GM12872 (cell line): ENCODE data around the gene UMOD.

Source experiments
- TF ChIP-seq, protein P1 (sequence below): IDR thresholded peaks from 3 replicates; pipeline ENCODE4 v1.5.1; 2011; ENCODE audit warnings: low read depth, mild to moderate bottlenecking, low read length, moderate library complexity; ENCODE audit not compliant: insufficient read depth

Gene UMOD

GRCh38 chr16:20289571-20289970, 62.9 kb downstream of the UMOD start:
- TF ChIP-seq, protein P1, sequence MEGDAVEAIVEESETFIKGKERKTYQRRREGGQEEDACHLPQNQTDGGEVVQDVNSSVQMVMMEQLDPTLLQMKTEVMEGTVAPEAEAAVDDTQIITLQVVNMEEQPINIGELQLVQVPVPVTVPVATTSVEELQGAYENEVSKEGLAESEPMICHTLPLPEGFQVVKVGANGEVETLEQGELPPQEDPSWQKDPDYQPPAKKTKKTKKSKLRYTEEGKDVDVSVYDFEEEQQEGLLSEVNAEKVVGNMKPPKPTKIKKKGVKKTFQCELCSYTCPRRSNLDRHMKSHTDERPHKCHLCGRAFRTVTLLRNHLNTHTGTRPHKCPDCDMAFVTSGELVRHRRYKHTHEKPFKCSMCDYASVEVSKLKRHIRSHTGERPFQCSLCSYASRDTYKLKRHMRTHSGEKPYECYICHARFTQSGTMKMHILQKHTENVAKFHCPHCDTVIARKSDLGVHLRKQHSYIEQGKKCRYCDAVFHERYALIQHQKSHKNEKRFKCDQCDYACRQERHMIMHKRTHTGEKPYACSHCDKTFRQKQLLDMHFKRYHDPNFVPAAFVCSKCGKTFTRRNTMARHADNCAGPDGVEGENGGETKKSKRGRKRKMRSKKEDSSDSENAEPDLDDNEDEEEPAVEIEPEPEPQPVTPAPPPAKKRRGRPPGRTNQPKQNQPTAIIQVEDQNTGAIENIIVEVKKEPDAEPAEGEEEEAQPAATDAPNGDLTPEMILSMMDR = no peak

GRCh38 chr16:20285993-20286499, 66.5 kb downstream of the UMOD start:
- TF ChIP-seq, protein P1 = no peak
